ENCODE results near the gene DCTN4.

GRCh38 chr5:150671509-150672236 is 87.1 kb downstream of the DCTN4 start:
- TF ChIP-seq POLR2A (IDR thresholded peaks at IDR 0.05) (no peak), CTCF (IDR thresholded peaks at IDR 0.05) (no peak)
